Endothelial cell of umbilical vein (primary cell): Measurements from ENCODE around the gene HMG20B. TPM values are rescaled to one million over a fixed set of nuclear protein-coding genes. Genes with fewer than 3 reads are reported as not detected.

ENCODE experiments used
- BruUV-seq: library from RNA; stranded (reverse); fragments of 400-500 nt; replicated peaks from 2 replicates; lab custom pipeline; 2021; lab: Mats Ljungman, UMichigan
- CTCF ChIA-PET: fragments of 300-600, 350-600 bp; sonication (Branson Sonifier 250); formaldehyde crosslinking; loops from one replicate; lab custom pipeline; 2021; ENCODE audit warnings: antibody characterized with exemption, inconsistent platforms; lab: Charles Lee
- POLR2A ChIA-PET: fragments of 300-600, 350-600 bp; sonication (Branson Sonifier 250); formaldehyde crosslinking; loops from one replicate; lab custom pipeline; 2021; ENCODE audit warnings: antibody characterized with exemption, inconsistent platforms; lab: Charles Lee
- DNase-seq: peaks from one replicate; pipeline ENCODE4 v3.0.0-alpha.2; 2011; ENCODE audit warnings: low read depth, low spot score
- FAIRE-seq: peaks from 2 replicates; lab custom pipeline; 2011; peaks lifted over from hg19 to GRCh38; lab: Jason Lieb, UNC
- H2AFZ ChIP-seq: 2 replicates; pipeline ENCODE4 v1.6.0; 2012; ENCODE audit warnings: low read depth, low read length, control low read depth, inconsistent platforms
- H3K27ac ChIP-seq: 2 replicates; pipeline ENCODE4 v1.5.1; 2011; ENCODE audit warnings: low read depth, mild to moderate bottlenecking, control low read depth, low read length, moderate library complexity; ENCODE audit not compliant: insufficient read depth
- H3K27me3 ChIP-seq, 2 experiments: 2 replicates each; pipeline versions ENCODE4 v1.6.0 to v1.6.1; 2011; ENCODE audit warnings: low read length in 2 of 2, mixed read lengths in 1 of 2; ENCODE audit not compliant: control insufficient read depth in 2 of 2, insufficient read depth in 2 of 2
- H3K36me3 ChIP-seq, 2 experiments: 2 replicates in 1 of 2; 3 replicates in 1 of 2; pipeline ENCODE4 v1.5.1; 2011; ENCODE audit warnings: low read length in 2 of 2, mild to moderate bottlenecking in 1 of 2, moderate library complexity in 1 of 2; ENCODE audit not compliant: control insufficient read depth in 2 of 2, insufficient read depth in 2 of 2; ENCODE audit errors: extremely low read depth in 1 of 2
- H3K4me1 ChIP-seq: 3 replicates; pipeline ENCODE4 v1.5.1; 2011; ENCODE audit warnings: mild to moderate bottlenecking, low read length; ENCODE audit not compliant: control insufficient read depth, insufficient read depth; ENCODE audit errors: extremely low read depth
- H3K4me2 ChIP-seq: 2 replicates; pipeline ENCODE4 v1.6.1; 2011; ENCODE audit warnings: low read length, control low read depth, mixed read lengths; ENCODE audit not compliant: insufficient read depth
- H3K4me3 ChIP-seq, 3 experiments: fragments of 200-600 bp in 1 of 3; sonication (generic), shearing (Covaris generic) in 1 of 3; replicated peaks in 1 of 3; 2 replicates each; pipeline ENCODE4 v1.5.1; 2011 to 2016; ENCODE audit warnings: control low read depth in 3 of 3, low read length in 3 of 3, mild to moderate bottlenecking in 2 of 3, inconsistent platforms in 1 of 3, low read depth in 1 of 3, moderate library complexity in 1 of 3; ENCODE audit not compliant: insufficient read depth in 1 of 3
- H3K79me2 ChIP-seq: 2 replicates; pipeline ENCODE4 v1.6.0; 2012; ENCODE audit warnings: low read length, inconsistent platforms; ENCODE audit not compliant: control insufficient read depth, insufficient read depth
- H3K9ac ChIP-seq: replicated peaks from 2 replicates; pipeline ENCODE3; 2011; ENCODE audit warnings: low read length, control low read depth; ENCODE audit not compliant: insufficient read depth; ENCODE audit errors: extremely low read depth
- H3K9me1 ChIP-seq: replicated peaks from 3 replicates; pipeline ENCODE4 v1.6.0; 2011; ENCODE audit warnings: mild to moderate bottlenecking, low read length; ENCODE audit not compliant: control insufficient read depth, insufficient read depth; ENCODE audit errors: extremely low read depth
- H3K9me3 ChIP-seq: replicated peaks from 2 replicates; pipeline ENCODE4 v1.5.1; 2012; ENCODE audit warnings: low read length, inconsistent platforms; ENCODE audit not compliant: control insufficient read depth, insufficient read depth
- H4K20me1 ChIP-seq: replicated peaks from 2 replicates; pipeline ENCODE3; 2011; ENCODE audit warnings: mild to moderate bottlenecking, low read length; ENCODE audit not compliant: control insufficient read depth, insufficient read depth; ENCODE audit errors: extremely low read depth
- CTCF ChIP-seq, 2 donors: IDR thresholded peaks; 1 replicate in 1 of 2; 2 replicates in 1 of 2; pipeline ENCODE4 v1.5.1; 2011; ENCODE audit warnings: low read length in 2 of 2, mild to moderate bottlenecking in 2 of 2, moderate library complexity in 2 of 2, control low read depth in 1 of 2, inconsistent platforms in 1 of 2, low read depth in 1 of 2; ENCODE audit not compliant: insufficient read depth in 1 of 2; ENCODE audit errors: extremely low read depth in 1 of 2
- EZH2 ChIP-seq: IDR thresholded peaks from 2 replicates; pipeline ENCODE4 v1.6.1; 2012; ENCODE audit warnings: borderline replicate concordance, low read depth, mild to moderate bottlenecking, moderate library complexity, low read length, inconsistent platforms; ENCODE audit not compliant: severe bottlenecking
- FOS ChIP-seq: IDR thresholded peaks from 2 replicates; pipeline ENCODE4 v1.6.1; 2011; ENCODE audit warnings: mild to moderate bottlenecking, low read length, moderate library complexity, borderline replicate concordance; ENCODE audit not compliant: insufficient read depth
- GATA2 ChIP-seq: IDR thresholded peaks from 2 replicates; pipeline ENCODE4 v1.7.0; 2011; ENCODE audit warnings: low read depth, mild to moderate bottlenecking, moderate library complexity, mixed read lengths, low read length; ENCODE audit not compliant: insufficient read length, insufficient read depth
- JUN ChIP-seq: IDR thresholded peaks from 2 replicates; pipeline ENCODE4 v1.6.1; 2011; ENCODE audit warnings: borderline replicate concordance, low read depth; ENCODE audit not compliant: insufficient read length, insufficient read depth
- MAX ChIP-seq: IDR thresholded peaks from 2 replicates; pipeline ENCODE4 v1.6.1; 2011; ENCODE audit not compliant: insufficient read depth, insufficient read length
- MYC ChIP-seq: IDR thresholded peaks from one replicate; pipeline ENCODE4 v1.6.1; 2011; ENCODE audit warnings: mild to moderate bottlenecking, low read depth, low read length
- POLR2A ChIP-seq: IDR thresholded peaks from 2 replicates; pipeline ENCODE4 v1.6.1; 2012; ENCODE audit warnings: low read depth, mild to moderate bottlenecking, control low read depth, low read length
- POLR2AphosphoS5 ChIP-seq: IDR thresholded peaks from 2 replicates; pipeline ENCODE4 v1.6.1; 2012; ENCODE audit warnings: low read depth, mild to moderate bottlenecking, control low read depth, low read length, moderate library complexity; ENCODE audit not compliant: insufficient read depth
- dilution Hi-C: fragments of 300-500 bp; cut with MboI; formaldehyde crosslinking; loops from one replicate; pipeline ENCODE4 v1.15.0; 2019; ENCODE audit warnings: low sequenced_read_pairs; ENCODE audit not compliant: extremely low pct_ligation_motif_present
- intact Hi-C: fragments of 100-400 bp; cut with micrococcal nuclease; formaldehyde crosslinking; loops from one replicate; pipeline ENCODE4 v1.10.0; 2022
- polyA plus RNA-seq, 4 experiments: library from polyadenylated mRNA; depleted of rRNA in 3 of 4; stranded (reverse) in 3 of 4; unstranded in 1 of 4; fragments of >200 nt; gene quantifications; 2 replicates each; pipeline versions ENCODE4 v1.2.1 to v1.2.3, GENCODE V29; 2011 to 2012; ENCODE audit warnings: missing spikeins in 1 of 4
- total RNA-seq: library from RNA; stranded (reverse); gene quantifications from 2 replicates; pipeline ENCODE4 v1.2.3, GENCODE V29; 2021

The HMG20B gene
- total and polyA plus RNA-seq, 2 donors (not counting 3 experiments of a cell fraction or from before 2014, with no cell fraction given): 53.2 to 98.2 TPM

- Histone ChIP-seq H3K4me1 (peaks cover 10% of the 10 kb centered on the region), H3K27ac (no peak overlapping the region), H3K9me3 (no peaks in the 10 kb centered on the region), H2AFZ (no peak overlapping the region), H3K9ac (no peak overlapping the region), H3K27me3 (no peaks in the 10 kb centered on the region), H3K36me3 (peaks cover 0 to 15% of the 10 kb centered on the region in 2 experiments), H3K79me2 (no peaks in the 10 kb centered on the region), H3K9me1 (no peaks in the 10 kb centered on the region), H3K4me3 (no peak overlapping the region), H3K4me2 (no peak overlapping the region), H4K20me1 (no peaks in the 10 kb centered on the region)
- no TSS peak for BruUV-seq
- FAIRE-seq: no peak
- ChIA-PET POLR2A (interaction anchor here (0.6 kb wide), 1 partner anchor 643 kb away, joined by 3 read pairs; no protein-coding TSS in a partner anchor), CTCF (no interaction called here)
- dilution Hi-C loops (no loop called here), intact Hi-C loops (no loop called here)
- TF ChIP-seq EZH2 (no peak), POLR2A (no peak), GATA2 (no peak), FOS (no peak), CTCF (IDR thresholded peaks at IDR 0.05; ENCODE audit: extremely low read depth in 1 of 2, insufficient read depth in 1 of 2, low read depth in 1 of 2, low read length in 2 of 2) (no peak), MYC (no peak), POLR2AphosphoS5 (no peak), JUN (no peak), MAX (no peak)
- no peak for DNase-seq
Observed at GRCh38 chr19:3612901-3613741, 40.4 kb downstream of the HMG20B start.
